Body of pancreas (tissue), 4 donors: ENCODE results near the gene PPP6R3. TPM values are rescaled to one million over a fixed set of nuclear protein-coding genes. Genes with fewer than 3 reads are reported as not detected.

ENCODE experiments used
- ATAC-seq: fragments of 150-250 bp; one replicate; pipeline ENCODE4 v1.9.1; 2016
- DNase-seq, 4 donors: peaks; one replicate each; pipeline ENCODE4 v3.0.0-alpha.2; 2019
- H3K27ac ChIP-seq, 4 donors: fragments of 200-600 bp; sonication (generic); 1 replicate in 3 of 4; 2 replicates in 1 of 4; pipeline versions ENCODE4 v1.5.1 to v1.6.1; 2016 to 2019; ENCODE audit warnings: mild to moderate bottlenecking in 1 of 4, mixed read lengths in 1 of 4, moderate library complexity in 1 of 4
- H3K27me3 ChIP-seq, 2 donors: fragments of 200-600 bp; sonication (generic); one replicate each; pipeline ENCODE4 v1.6.0; 2016; ENCODE audit warnings: mild to moderate bottlenecking in 1 of 2
- H3K36me3 ChIP-seq, 2 donors: fragments of 200-600 bp; sonication (generic); replicated peaks in 1 of 2; 2 replicates each; pipeline ENCODE4 v1.5.1; 2016; ENCODE audit warnings: low read depth in 2 of 2; ENCODE audit not compliant: insufficient read depth in 1 of 2
- H3K4me1 ChIP-seq: fragments of 200-600 bp; sonication (generic); one replicate; pipeline ENCODE4 v1.6.0; 2016
- H3K4me3 ChIP-seq, 2 donors: fragments of 200-600 bp; sonication (generic); 1 replicate in 1 of 2; 2 replicates in 1 of 2; pipeline ENCODE4 v1.5.1; 2016 to 2019
- H3K9me3 ChIP-seq, 3 donors: fragments of 200-600 bp; sonication (generic); 1 replicate in 2 of 3; 2 replicates in 1 of 3; pipeline ENCODE4 v1.5.1; 2016
- POLR2A ChIP-seq, 3 donors: fragments of 450-650 bp; IDR thresholded peaks; one replicate each; pipeline ENCODE4 v1.6.1; 2016; ENCODE audit warnings: antibody characterized with exemption in 3 of 3, mild to moderate bottlenecking in 2 of 3
- WGBS, 2 donors: methylation state at CpG; one replicate each; pipeline ENCODE4 v1.1.5; 2017; 5-methylcytosine and 5-hydroxymethylcytosine counted together
- intact Hi-C: fragments of 100-400 bp; cut with DNase I; formaldehyde crosslinking; loops from one replicate; pipeline ENCODE4 v1.15.1; 2023
- total RNA-seq, 2 donors: library from RNA; depleted of rRNA; stranded (reverse); fragments of >200 nt; gene quantifications; one replicate each; pipeline ENCODE4 v1.1.0, GENCODE V29; 2016
- TF ChIP-seq, protein P1 (sequence below), 7 experiments: fragments of 450-650 bp in 4 of 7; fragments of 200-600 bp in 3 of 7; sonication (generic) in 3 of 7; IDR thresholded peaks; one replicate each; pipeline ENCODE4 v1.5.1; 2016 to 2019; ENCODE audit warnings: antibody characterized with exemption in 7 of 7

The PPP6R3 gene, protein sequence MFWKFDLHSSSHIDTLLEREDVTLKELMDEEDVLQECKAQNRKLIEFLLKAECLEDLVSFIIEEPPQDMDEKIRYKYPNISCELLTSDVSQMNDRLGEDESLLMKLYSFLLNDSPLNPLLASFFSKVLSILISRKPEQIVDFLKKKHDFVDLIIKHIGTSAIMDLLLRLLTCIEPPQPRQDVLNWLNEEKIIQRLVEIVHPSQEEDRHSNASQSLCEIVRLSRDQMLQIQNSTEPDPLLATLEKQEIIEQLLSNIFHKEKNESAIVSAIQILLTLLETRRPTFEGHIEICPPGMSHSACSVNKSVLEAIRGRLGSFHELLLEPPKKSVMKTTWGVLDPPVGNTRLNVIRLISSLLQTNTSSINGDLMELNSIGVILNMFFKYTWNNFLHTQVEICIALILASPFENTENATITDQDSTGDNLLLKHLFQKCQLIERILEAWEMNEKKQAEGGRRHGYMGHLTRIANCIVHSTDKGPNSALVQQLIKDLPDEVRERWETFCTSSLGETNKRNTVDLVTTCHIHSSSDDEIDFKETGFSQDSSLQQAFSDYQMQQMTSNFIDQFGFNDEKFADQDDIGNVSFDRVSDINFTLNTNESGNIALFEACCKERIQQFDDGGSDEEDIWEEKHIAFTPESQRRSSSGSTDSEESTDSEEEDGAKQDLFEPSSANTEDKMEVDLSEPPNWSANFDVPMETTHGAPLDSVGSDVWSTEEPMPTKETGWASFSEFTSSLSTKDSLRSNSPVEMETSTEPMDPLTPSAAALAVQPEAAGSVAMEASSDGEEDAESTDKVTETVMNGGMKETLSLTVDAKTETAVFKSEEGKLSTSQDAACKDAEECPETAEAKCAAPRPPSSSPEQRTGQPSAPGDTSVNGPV
- 10 to 100 TPM; 92.9 to 94.9 TPM for total RNA-seq

DNA sequence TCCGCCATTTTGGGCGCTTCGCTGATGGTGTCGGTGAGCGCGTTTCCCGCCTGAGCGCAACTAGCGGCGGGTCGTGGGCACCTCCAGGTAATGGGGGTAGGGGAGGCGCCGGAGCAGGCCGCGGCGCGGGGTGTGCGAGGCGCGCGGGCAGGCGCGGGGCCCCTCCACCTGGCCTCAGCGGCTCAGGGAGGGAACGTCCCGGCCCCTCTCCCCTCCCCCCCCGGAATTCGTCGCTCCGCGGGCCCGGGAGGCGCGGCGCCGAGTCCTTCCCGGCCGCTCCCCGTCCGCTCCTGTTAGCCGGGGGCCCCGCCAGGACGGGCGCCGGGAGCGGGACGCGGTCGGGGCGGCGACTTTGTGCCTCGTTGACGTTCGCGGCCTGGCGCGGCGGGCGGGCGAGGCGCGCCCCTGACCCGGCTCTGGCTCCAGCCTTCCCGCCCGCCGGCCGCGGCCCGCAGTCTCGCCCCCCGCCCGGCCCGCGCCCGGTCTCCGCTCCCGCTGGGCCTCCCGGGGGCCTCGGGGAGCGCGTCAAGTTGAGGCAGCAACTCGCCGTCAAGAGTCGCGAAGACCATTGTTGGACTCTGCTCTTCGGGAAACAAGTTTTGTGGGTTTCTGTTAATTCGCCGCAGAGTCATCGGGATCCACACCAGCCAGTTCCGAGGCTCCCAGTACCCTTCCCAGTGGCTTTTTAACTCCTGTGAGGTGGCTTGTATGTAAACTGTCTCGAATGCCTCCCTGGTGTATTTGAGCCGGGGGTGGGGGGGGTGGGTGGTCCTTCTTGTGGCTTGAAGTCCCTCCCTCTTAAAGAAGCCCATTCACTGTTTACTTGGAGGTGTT lies at the start of gene PPP6R3:
Gene PPP6R3, plus strand, starts transcription at position 12 of the 834 bp plus-strand sequence. CDS start 76,913 bp downstream, outside the sequence.
- H3K27me3 ChIP-seq = no peaks in the 10 kb centered on the region
- H3K4me1 ChIP-seq = peaks cover 45% of the 10 kb centered on the region
- H3K27ac ChIP-seq = peak within 1 kb of the TSS; percentile 94 to 98 (median 96)
- peak; percentile 49 for ATAC-seq
- no peaks in the 10 kb centered on the region for H3K36me3 ChIP-seq
- intact Hi-C loops = no loop called here
- peak in 2 of 3 donors; percentile 46 to 52 for TF ChIP-seq POLR2A (IDR thresholded peaks at IDR 0.05)
- TF ChIP-seq, protein P1, sequence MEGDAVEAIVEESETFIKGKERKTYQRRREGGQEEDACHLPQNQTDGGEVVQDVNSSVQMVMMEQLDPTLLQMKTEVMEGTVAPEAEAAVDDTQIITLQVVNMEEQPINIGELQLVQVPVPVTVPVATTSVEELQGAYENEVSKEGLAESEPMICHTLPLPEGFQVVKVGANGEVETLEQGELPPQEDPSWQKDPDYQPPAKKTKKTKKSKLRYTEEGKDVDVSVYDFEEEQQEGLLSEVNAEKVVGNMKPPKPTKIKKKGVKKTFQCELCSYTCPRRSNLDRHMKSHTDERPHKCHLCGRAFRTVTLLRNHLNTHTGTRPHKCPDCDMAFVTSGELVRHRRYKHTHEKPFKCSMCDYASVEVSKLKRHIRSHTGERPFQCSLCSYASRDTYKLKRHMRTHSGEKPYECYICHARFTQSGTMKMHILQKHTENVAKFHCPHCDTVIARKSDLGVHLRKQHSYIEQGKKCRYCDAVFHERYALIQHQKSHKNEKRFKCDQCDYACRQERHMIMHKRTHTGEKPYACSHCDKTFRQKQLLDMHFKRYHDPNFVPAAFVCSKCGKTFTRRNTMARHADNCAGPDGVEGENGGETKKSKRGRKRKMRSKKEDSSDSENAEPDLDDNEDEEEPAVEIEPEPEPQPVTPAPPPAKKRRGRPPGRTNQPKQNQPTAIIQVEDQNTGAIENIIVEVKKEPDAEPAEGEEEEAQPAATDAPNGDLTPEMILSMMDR (IDR thresholded peaks at IDR 0.05) = peak in 1 of 7 experiments; percentile 24
- H3K4me3 ChIP-seq = peak within 1 kb of the TSS; percentile 93 to 100
- 0% methylated on average over 83 of the region's 92 CpGs; no CpG with 5 or more reads in 1 of the 2 donors for WGBS, 2 donors
- H3K9me3 ChIP-seq = no peaks in the 10 kb centered on the region
- DNase-seq = peak in 2 of 4 donors; percentile 39 to 43

DNA sequence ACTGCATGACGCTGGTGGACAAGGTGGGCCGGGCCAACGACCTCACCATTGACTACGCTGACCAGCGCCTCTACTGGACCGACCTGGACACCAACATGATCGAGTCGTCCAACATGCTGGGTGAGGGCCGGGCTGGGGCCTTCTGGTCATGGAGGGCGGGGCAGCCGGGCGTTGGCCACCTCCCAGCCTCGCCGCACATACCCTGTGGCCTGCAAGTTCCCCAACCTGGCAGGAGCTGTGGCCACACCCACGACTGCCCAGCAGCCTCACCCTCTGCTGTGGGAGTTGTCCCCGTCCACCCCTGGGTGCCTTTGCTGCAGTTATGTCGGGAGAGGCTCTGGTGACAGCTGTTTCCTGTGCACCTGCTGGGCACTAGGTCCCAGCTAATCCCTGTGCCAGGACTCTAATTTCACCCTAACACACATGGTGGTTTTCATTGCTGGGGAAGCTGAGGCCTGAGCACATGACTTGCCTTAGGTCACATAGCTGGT lies 49.0 kb upstream of the PPP6R3 start:
- intact Hi-C loops = no loop called here
- peaks cover 11 to 32% of the 10 kb centered on the region in 2 donors for H3K36me3 ChIP-seq
- no peak overlapping the region for H3K4me3 ChIP-seq
- H3K27ac ChIP-seq = no peak overlapping the region
- no peaks in the 10 kb centered on the region for H3K9me3 ChIP-seq
- no peaks in the 10 kb centered on the region for H3K4me1 ChIP-seq
- no peak for DNase-seq
- H3K27me3 ChIP-seq = no peaks in the 10 kb centered on the region
- no peak for TF ChIP-seq POLR2A (IDR thresholded peaks at IDR 0.05)
- TF ChIP-seq, protein P1 (IDR thresholded peaks at IDR 0.05) = no peak
- 73 to 98% methylated on average over 9 to 17 of the region's 17 CpGs for WGBS, 2 donors
- ATAC-seq = no peak

DNA sequence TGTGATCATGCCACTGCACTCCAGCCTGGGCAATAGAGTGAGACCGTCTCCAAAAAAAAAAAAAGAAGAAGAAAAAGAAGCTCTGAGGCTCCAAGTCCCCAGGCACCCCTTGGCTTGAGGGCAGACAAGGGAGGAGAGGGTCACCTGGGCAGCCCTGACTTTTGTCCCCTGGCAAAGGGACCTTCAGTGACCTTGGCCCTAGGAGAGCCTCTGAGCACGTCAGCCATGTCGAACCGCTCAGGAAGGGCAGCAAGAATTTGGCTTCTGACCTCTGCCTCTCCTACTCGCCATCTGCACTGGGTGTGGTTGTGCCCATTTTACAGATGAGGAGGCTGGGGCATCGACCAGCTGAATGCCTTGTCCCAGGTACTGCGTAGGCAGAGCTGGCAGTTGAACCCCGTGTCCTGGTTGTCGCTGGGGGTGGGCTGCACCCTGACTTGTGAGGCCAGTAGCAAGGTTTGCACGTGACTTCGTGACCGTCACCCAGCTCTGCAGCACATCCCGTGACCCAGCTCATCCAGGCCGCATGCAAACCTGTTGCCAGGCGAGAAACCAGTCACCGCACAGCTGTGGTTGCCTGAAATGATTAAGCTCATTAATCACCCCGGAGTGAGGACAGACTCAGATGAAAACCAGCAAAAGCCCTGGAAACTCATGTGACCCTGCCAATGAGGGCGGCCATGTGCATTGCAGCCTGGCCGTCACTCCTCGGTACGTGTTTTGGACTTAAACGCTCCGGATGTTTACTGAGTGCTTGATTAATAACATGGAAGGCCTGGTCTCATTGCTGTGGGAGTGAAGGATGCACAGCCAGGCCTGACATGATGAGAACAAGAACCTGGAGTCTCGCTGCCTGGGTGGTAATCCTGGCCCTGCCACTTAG lies 47.7 kb upstream of the PPP6R3 start:
- WGBS, 2 donors = 86 to 91% methylated on average over 16 to 24 of the region's 24 CpGs
- ATAC-seq = peak; percentile 47
- intact Hi-C loops = no loop called here
- Histone ChIP-seq H3K27me3 (no peaks in the 10 kb centered on the region), H3K4me1 (no peaks in the 10 kb centered on the region), H3K9me3 (no peaks in the 10 kb centered on the region), H3K27ac (peak overlapping the region in 1 of 4 donors; percentile 28), H3K4me3 (no peak overlapping the region), H3K36me3 (peaks cover 5 to 31% of the 10 kb centered on the region in 2 donors)
- DNase-seq = peak in 3 of 4 donors; percentile 35 to 67 (median 52)
- no peak for TF ChIP-seq POLR2A (IDR thresholded peaks at IDR 0.05)
- TF ChIP-seq, protein P1 (IDR thresholded peaks at IDR 0.05) = no peak
